ENCODE measurements around the gene ZNF169.
"Not testable (repeated sequence)": the region's sequence is repeated elsewhere in the genome, so short reads cannot be mapped to it uniquely, and the experiment has no call there.

DNA sequence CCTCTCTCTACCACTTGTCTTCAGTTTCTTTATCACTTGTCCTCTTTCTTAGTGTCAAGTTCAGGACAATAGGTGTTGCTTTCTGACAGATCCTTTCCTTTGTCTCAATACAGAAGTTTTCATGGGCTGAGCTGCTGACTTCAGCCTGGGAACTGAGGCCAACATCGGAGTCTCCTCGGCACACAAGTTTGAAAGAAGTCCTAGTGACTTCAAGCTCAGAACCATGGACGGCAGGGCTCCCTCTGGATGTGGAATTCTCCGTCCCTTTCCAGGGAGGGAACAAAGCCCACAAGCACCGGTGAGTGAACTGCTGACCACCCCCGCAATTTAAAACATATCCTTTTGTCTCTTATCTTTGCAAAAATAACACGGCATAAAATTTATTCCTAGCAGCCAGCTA, 79.6 kb downstream of the ZNF169 start:
- not testable (repeated sequence) for TF ChIP-seq POLR2A (IDR thresholded peaks at IDR 0.05)
- TF ChIP-seq, protein P1, sequence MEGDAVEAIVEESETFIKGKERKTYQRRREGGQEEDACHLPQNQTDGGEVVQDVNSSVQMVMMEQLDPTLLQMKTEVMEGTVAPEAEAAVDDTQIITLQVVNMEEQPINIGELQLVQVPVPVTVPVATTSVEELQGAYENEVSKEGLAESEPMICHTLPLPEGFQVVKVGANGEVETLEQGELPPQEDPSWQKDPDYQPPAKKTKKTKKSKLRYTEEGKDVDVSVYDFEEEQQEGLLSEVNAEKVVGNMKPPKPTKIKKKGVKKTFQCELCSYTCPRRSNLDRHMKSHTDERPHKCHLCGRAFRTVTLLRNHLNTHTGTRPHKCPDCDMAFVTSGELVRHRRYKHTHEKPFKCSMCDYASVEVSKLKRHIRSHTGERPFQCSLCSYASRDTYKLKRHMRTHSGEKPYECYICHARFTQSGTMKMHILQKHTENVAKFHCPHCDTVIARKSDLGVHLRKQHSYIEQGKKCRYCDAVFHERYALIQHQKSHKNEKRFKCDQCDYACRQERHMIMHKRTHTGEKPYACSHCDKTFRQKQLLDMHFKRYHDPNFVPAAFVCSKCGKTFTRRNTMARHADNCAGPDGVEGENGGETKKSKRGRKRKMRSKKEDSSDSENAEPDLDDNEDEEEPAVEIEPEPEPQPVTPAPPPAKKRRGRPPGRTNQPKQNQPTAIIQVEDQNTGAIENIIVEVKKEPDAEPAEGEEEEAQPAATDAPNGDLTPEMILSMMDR (IDR thresholded peaks at IDR 0.05): not testable (repeated sequence)
